Measurements from ENCODE around the gene ABLIM2.

ABLIM2 gene

DNA sequence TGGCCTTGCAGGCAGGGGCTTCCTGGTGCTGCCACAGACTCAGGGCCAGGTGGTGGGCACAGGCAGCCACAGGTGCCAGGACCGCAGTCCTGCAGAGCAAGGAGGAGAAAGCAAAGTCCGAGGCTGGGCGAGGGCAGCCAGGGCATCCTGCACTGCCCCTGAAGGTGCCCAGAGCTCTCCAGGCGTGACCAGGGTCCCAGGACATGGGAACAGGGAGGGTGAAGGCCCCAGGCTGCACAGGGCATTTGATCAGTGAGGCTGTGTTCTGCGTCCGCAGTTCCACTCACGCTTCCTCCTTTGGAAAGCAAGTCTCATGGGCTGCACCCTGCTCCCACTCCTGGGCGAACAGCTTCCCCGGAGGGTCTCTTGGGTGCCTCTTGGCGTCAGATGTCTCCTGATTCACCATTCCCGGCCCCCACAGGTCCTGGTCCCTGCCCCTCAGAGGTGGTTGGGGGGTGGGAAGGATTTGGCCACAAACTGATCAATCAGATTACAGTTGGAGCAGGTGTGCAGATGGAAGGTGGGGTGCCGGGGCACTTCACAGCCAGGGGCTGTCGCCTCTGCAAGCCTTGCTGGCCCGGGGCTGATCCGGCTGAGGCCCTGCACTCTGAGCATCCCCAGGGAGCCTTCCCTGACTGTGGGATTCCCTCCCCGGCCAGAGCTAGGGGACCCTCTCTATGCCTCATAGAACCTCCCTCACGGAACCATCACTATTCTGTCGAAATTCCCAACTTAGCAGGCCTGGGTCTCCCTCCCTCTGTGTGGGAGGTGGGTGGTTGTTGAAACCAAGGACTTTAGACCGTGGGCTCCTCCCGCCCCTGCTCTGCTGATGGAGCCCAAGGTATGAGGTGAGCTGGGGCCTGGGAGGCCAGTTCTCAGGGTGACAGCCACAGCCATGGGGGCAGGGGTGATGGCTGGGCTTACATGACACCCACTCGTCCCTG, 43.8 kb upstream of the ABLIM2 start:
- TF ChIP-seq, protein P1, sequence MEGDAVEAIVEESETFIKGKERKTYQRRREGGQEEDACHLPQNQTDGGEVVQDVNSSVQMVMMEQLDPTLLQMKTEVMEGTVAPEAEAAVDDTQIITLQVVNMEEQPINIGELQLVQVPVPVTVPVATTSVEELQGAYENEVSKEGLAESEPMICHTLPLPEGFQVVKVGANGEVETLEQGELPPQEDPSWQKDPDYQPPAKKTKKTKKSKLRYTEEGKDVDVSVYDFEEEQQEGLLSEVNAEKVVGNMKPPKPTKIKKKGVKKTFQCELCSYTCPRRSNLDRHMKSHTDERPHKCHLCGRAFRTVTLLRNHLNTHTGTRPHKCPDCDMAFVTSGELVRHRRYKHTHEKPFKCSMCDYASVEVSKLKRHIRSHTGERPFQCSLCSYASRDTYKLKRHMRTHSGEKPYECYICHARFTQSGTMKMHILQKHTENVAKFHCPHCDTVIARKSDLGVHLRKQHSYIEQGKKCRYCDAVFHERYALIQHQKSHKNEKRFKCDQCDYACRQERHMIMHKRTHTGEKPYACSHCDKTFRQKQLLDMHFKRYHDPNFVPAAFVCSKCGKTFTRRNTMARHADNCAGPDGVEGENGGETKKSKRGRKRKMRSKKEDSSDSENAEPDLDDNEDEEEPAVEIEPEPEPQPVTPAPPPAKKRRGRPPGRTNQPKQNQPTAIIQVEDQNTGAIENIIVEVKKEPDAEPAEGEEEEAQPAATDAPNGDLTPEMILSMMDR (conservative IDR thresholded peaks at IDR 0.05) = no peak
- H3K27ac ChIP-seq = peak overlapping the region; percentile 90; the same call in 1 of the 2 replicates

DNA sequence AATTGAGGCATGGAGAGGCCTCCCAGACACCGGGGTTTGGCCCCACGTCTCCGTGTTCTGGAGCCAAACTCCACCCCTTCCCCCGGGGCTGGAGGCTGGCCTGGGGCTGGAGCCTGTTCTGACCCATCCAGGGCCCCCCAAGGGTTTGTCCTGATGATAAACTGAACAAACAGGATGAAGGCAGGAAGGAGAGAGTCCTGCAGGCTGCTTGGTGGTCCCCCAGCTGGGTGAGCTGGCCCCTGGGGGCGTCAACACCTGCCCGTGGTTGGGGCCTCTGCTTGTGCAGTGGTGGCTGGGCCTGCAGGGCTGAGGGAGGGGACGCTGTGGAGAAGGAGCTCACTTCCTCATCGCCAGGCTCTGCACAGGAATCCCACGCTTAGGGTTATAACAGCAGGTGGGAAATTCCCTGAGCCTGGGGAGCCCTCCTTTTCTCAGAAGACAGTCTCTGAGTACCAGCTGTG, 42.7 kb upstream of the ABLIM2 start:
- peak overlapping the region; percentile 90 for H3K27ac ChIP-seq
- TF ChIP-seq, protein P1 (conservative IDR thresholded peaks at IDR 0.05) = no peak

DNA sequence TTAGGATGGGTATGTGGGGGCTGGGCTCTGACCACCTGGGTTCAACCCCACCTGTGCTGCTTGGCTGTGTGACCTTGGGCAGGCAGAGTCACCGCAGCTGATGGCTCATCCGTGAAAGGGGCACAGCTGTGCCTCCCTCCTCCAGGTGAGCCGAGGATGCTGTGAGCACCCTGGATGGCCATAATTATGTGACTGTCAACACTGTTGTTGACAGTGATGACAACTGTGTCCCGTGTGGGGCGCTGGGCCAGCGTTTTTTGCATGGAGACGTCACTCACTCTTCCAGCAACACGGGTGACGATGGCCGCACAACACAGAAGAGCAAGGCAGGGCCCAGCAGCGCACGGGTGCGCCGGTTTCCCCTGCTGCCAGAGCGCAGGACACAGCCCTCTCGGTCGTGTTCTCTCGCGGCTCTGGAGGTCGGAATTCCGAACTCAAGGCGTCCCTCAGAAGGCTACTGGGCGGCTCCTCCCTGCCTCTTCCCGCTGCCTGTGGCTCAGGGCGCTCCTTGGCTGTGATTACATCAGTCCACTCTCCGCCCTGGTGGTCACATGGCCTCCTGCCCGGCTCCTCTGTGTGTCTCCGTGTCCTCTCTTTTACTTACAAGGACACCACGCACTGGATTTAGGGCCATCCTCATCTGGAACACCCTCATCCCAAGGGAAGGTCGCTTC, 41.8 kb upstream of the ABLIM2 start:
- TF ChIP-seq, protein P1 (conservative IDR thresholded peaks at IDR 0.05) = 0 out of 2 replicates have a peak, but pooled peaks have one; percentile 6
- H3K27ac ChIP-seq = peak overlapping the region; percentile 90

DNA sequence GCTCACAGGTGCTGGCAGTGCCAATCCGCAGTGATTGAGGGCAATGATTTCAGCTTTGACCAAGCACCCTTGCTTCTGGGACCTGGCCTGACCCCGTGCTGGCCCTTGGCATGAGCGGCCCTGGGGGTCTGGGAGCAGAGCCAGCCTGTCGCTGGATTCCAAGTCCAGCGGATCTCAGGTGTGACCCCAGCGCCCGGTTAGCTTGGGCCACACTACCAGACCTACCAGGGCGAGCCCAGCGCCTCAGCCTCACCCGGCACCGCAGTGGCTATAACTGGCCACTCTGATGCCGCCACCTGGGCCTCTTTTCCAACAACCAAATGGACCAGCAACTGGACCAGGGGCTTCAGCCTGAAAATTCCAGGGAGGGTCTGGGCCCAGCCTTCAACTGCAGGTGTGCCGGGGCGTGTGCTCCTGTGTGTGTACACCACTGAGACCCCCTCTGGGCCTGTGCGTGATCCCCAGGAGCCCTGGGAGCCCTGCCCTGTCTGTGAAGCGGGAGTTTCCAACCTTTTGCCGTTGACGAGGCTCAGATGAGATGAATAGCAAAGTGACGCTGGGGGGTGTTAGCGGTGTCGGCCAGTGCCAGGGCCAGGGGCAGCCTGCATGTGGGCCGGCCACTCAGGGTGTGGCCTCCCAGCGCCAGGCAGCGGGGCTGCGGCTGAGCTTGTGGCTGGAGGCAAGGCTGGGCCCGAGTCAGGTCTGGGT, 41.1 kb upstream of the ABLIM2 start:
- peak overlapping the region; percentile 90 for H3K27ac ChIP-seq
- TF ChIP-seq, protein P1 (conservative IDR thresholded peaks at IDR 0.05) = no peak

DNA sequence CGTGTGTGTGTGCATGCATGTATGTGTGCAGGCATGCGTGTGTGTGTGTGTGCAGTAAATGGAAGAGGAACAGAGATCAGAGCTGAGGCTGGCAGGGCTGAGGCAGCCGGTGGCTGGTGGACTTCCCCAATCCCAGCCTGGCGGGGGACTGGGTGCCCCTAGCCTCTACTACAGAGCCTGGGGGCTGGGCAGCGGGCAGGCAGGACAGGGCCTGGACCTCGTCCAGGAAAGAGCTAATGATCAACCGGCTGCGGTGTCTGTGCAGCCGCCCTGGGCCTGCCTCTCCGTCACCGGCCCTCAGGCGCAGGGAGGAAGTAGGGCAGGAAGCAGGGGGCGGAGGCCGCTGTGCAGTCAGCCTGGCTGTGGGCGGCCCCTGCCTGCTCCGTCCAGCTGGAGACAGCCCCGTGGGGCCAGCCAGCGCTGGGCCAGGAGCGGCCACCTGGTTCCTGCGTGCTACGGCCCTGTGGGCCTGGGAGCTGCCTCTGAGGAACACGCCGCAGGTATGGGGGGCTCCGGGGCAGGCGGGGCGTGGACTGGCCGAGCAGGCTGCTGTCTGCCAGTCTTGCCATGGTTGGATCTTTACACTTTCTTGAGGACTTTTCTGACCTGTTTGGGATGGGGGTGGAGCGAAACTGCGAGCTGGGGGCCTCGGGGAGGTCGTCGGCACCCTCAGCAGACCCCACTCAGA, 40.4 kb upstream of the ABLIM2 start, which contains the start of gene SH3TC1:
Gene SH3TC1 (plus strand): TSS at position 385 of the 688 bp plus-strand sequence. CDS start 5,905 bp downstream, outside the sequence.
- TF ChIP-seq, protein P1 (conservative IDR thresholded peaks at IDR 0.05) = no peak
- H3K27ac ChIP-seq = peak within 1 kb of the TSS; percentile 90

DNA sequence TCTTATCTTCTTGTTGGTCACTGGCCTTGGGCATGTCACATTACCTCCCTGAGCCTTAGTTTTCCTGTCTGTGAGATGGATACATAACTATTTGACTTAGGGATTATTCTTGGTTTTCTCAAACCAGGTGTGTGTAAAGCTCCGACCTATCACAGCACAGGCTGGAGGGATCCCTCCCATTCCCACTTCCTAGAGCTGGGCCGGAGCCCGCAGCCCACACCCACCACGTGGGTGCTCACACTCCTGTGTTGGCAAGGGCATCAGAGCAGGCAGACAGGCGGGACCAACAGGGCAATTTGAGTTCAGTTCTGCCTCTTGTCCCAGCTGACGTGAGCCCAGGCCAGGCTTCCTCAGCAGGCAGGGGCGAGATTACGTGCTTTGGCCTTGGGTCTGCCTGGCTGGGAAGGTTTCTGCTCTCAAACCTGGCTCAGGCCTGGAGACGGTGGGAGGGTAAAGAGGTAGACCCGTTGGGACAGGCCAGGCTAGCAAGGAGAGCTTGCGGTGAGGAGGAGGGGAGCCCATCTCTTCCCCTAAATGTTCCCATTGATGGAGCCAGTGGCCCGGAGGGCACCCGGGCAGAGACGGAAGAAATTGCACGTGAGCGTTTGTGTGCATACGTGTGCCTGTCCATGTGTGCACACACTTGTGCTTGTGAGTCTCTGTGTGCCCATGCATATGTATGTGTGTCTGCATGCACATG, 39.7 kb upstream of the ABLIM2 start:
- TF ChIP-seq, protein P1 (conservative IDR thresholded peaks at IDR 0.05) = no peak
- peak overlapping the region; percentile 90 for H3K27ac ChIP-seq
